GM12873 (cell line): ENCODE measurements around the gene RMND5A.

Experiments
- TF ChIP-seq, protein P1 (sequence below): IDR thresholded peaks from 2 replicates; pipeline ENCODE4 v1.5.1; 2012; ENCODE audit warnings: low read depth, mild to moderate bottlenecking, moderate library complexity, low read length, control low read depth; ENCODE audit not compliant: insufficient read depth; ENCODE audit errors: missing control alignments

RMND5A gene

DNA sequence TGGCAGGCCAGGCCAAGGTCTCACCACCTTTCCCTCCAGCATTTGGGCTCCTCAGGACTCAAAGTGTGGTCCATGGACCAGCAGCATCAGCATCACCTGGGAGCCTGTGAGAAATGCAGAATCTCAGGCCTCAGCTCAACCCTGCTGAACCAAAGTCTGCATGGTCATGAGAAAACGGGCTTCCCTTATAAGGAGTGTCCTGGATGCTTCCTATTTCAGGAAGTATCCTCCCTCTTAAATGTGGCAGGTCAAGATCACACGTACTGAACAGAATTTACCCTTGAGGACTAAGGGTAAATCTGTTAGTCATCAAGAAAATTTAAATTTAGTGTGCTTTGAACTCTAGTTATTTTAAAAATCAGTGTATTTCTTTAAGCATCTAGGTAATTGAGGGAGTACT lies 58.9 kb downstream of the RMND5A start:
- TF ChIP-seq, protein P1, sequence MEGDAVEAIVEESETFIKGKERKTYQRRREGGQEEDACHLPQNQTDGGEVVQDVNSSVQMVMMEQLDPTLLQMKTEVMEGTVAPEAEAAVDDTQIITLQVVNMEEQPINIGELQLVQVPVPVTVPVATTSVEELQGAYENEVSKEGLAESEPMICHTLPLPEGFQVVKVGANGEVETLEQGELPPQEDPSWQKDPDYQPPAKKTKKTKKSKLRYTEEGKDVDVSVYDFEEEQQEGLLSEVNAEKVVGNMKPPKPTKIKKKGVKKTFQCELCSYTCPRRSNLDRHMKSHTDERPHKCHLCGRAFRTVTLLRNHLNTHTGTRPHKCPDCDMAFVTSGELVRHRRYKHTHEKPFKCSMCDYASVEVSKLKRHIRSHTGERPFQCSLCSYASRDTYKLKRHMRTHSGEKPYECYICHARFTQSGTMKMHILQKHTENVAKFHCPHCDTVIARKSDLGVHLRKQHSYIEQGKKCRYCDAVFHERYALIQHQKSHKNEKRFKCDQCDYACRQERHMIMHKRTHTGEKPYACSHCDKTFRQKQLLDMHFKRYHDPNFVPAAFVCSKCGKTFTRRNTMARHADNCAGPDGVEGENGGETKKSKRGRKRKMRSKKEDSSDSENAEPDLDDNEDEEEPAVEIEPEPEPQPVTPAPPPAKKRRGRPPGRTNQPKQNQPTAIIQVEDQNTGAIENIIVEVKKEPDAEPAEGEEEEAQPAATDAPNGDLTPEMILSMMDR = no peak

DNA sequence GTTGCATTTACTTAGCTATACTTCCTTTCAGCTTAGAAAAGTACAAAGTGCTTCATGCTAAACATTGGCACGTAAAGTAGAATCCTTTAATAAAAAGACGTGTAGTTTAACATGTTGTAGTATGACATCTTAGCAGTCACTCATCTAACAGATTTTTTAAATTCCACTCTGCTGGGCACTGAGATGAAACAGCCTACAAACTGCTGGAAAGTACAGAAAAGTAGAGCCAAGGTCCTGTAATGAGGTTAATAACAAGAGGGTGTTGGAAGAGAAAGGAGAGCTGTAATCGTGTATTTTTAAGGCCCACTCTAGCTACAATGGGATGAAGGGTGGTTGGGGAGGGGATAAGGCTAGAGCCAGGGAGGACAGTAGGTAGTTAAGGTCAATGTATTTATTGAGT lies 59.9 kb downstream of the RMND5A start:
- TF ChIP-seq, protein P1 = no peak

DNA sequence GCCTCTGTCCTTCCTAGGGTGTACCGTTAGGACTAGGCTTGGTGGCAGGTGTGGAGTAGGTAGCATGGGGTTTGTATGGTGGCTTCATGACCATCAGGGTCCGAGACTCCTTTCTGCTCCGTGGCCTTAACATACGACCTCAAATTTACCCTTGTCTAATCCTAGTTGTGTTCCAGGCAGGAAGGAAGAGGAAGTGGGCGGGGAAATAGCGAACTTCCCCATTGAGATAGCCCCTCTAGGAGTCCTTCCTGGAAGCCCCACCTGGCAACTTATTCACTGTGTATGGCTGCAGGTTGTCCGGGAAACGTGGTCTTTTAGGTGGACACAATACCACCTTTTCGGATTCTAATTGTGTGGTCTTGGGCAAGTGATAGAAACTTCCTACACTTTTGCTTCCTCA lies 61.3 kb downstream of the RMND5A start:
- TF ChIP-seq, protein P1 = no peak

DNA sequence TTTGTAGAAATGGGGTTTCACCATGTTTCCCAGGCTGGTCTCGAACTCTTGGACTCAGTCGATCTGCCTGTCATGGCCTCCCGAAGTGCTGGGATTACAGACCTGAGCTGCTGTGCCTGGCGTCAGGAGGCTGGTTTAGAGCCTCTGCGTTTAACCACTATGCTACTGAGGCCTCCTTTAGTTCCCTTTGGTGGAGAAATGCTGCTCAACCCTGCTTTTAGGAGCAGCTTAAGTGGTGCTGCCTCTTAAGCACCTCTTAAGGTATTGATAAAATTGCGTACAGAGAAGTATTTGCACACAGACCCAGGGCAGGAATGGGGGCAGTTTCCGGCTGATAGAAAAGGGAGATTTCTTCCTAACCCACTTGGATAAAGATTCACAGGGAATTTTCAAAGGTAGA lies 62.7 kb downstream of the RMND5A start:
- TF ChIP-seq, protein P1 = no peak

DNA sequence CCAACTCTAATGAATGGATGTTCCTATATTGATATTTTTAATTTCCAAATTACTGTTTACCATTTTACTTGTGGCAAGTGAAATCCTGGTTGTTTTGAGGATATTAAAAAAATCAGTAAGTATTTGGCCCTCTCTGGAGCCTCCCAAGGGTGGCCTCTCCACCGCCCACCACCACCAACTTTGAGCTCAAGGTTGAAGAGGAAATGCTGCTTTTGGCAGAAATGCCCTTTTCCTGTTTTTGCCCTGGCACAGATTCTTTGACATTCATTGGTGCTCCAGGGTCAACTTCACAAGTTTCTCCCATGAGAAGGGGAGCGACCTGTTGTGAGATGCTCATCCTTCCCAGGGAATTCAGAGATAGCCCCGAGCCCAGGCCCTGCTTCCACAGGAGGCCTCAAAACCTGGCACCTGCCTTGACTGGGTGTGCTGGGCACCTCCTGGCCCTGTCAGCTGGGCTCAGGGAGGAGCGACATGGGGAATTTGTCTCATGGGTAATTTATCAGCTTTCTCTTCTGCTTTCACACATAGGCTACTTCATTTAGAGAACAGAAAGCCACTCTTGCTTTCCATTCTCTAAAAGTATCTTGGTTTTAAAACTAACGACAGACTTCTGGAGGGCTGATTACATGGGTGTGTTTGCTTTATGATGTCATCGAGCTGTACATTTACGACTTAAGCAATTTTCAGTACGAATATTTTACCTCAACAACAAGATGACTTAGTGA lies 63.7 kb downstream of the RMND5A start:
- TF ChIP-seq, protein P1 = no peak

DNA sequence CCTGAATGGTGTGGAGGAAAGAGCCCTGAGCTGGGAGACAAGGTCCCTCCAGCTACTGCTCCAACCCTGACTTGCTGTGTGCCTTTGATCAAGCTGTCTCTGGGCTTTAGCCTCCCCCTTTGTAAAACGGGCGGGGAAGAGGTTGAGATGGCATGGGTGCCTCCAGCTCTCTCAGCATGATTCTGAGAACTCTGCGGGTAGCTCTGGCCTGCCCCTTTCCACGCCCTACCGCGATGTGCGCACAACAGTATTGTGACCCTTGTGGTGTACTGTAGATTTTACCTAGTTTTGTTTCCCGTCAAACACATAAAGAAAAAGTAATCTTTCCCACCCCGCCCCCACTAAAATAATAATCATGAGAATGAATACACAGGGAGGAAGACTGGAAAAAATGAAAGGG lies 65.4 kb downstream of the RMND5A start:
- TF ChIP-seq, protein P1 = no peak

- TF ChIP-seq, protein P1 = no peak
Observed at GRCh38 chr2:86786001-86786536, 66.0 kb downstream of the RMND5A start.
